GM18520 (cell line): ENCODE data around the gene STARD10.

Experiments
- ATAC-seq: cut with Tn5 transposase; IDR thresholded peaks from one replicate; pipeline ENCODE4 v1.9.1; 2021; ENCODE audit not compliant: unreplicated experiment

The STARD10 gene

GRCh38 chr11:72750086-72750485 is 43.8 kb downstream of the STARD10 start:
- ATAC-seq, result no peak

- no peak for ATAC-seq
Observed at GRCh38 chr11:72747289-72747855, 46.5 kb downstream of the STARD10 start.

- ATAC-seq, result no peak
Observed at GRCh38 chr11:72746821-72747220, 47.0 kb downstream of the STARD10 start.

- no peak for ATAC-seq
Observed at GRCh38 chr11:72745925-72746550, 47.8 kb downstream of the STARD10 start.

GRCh38 chr11:72745511-72745910 is 48.3 kb downstream of the STARD10 start:
- ATAC-seq, result no peak

- no peak for ATAC-seq
Observed at GRCh38 chr11:72744474-72744873, 49.4 kb downstream of the STARD10 start.

- peak; percentile 51 for ATAC-seq
Observed at GRCh38 chr11:72743321-72744221, 50.3 kb downstream of the STARD10 start.

- no peak for ATAC-seq
Observed at GRCh38 chr11:72742513-72743320, 51.1 kb downstream of the STARD10 start.

- no peak for ATAC-seq
Observed at GRCh38 chr11:72741849-72742512, 51.9 kb downstream of the STARD10 start.

- ATAC-seq, result no peak
Observed at GRCh38 chr11:72741429-72741833, 52.4 kb downstream of the STARD10 start.

GRCh38 chr11:72740562-72741428 is 53.1 kb downstream of the STARD10 start:
- ATAC-seq, result no peak

- ATAC-seq, result no peak
Observed at GRCh38 chr11:72740060-72740424, 53.8 kb downstream of the STARD10 start.

GRCh38 chr11:72739240-72740059 is 54.4 kb downstream of the STARD10 start:
- no peak for ATAC-seq

GRCh38 chr11:72738199-72739141 is 55.4 kb downstream of the STARD10 start:
- ATAC-seq, result no peak

GRCh38 chr11:72737336-72737735 is 56.5 kb downstream of the STARD10 start:
- ATAC-seq, result no peak

- ATAC-seq, result no peak
Observed at GRCh38 chr11:72736452-72737069, 57.3 kb downstream of the STARD10 start.

- no peak for ATAC-seq
Observed at GRCh38 chr11:72735495-72736027, 58.3 kb downstream of the STARD10 start.
